ENCODE results near the gene TMEM63C. TPM values are rescaled to one million over a fixed set of nuclear protein-coding genes. Genes with fewer than 3 reads are reported as not detected.

TMEM63C gene
- total RNA-seq, 1 experiment from 2014 or later = 5.7 TPM

DNA sequence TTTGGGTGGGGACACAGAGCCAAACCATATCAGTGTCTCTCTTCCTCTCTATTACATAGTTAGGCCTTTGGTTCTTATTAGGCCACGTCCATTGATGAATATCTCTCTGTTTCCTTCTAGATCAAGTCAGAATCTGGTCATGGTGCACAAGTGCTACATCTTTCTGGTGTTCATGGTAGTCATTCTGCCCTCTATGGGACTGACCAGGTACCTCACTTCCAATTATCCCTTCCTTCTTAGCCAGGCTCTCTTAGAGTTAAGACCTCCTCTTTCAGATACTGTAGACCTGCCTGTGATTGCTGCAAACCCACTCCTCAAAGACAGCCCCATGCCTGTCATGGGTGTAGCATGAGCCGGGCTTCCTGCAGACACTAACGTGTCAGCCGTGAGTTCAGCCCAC, 64.2 kb downstream of the TMEM63C start:
- TF ChIP-seq, protein P1, sequence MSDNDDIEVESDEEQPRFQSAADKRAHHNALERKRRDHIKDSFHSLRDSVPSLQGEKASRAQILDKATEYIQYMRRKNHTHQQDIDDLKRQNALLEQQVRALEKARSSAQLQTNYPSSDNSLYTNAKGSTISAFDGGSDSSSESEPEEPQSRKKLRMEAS (IDR thresholded peaks at IDR 0.05) = no peak
- TF ChIP-seq ZBTB33 (IDR thresholded peaks at IDR 0.05; ENCODE audit: extremely low read depth, insufficient replicate concordance, low read length) (no peak), EZH2phosphoT487 (IDR thresholded peaks at IDR 0.05; ENCODE audit: borderline replicate concordance) (no peak), RAD21 (IDR thresholded peaks at IDR 0.05; ENCODE audit: low read depth) (peak; percentile 19; the same call in 1 of the 2 replicates), FOSL1 (IDR thresholded peaks at IDR 0.05; ENCODE audit: low read depth) (no peak), SIN3A (IDR thresholded peaks at IDR 0.05; ENCODE audit: low read depth) (no peak)
- TF ChIP-seq, protein P2, sequence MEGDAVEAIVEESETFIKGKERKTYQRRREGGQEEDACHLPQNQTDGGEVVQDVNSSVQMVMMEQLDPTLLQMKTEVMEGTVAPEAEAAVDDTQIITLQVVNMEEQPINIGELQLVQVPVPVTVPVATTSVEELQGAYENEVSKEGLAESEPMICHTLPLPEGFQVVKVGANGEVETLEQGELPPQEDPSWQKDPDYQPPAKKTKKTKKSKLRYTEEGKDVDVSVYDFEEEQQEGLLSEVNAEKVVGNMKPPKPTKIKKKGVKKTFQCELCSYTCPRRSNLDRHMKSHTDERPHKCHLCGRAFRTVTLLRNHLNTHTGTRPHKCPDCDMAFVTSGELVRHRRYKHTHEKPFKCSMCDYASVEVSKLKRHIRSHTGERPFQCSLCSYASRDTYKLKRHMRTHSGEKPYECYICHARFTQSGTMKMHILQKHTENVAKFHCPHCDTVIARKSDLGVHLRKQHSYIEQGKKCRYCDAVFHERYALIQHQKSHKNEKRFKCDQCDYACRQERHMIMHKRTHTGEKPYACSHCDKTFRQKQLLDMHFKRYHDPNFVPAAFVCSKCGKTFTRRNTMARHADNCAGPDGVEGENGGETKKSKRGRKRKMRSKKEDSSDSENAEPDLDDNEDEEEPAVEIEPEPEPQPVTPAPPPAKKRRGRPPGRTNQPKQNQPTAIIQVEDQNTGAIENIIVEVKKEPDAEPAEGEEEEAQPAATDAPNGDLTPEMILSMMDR (IDR thresholded peaks at IDR 0.05 in 2 of 3, conservative IDR thresholded peaks at IDR 0.05 in 1 of 3; ENCODE audit: borderline replicate concordance in 1 of 3, insufficient read depth in 1 of 3, low read depth in 2 of 3, low read length in 2 of 3) = peak in 2 of 3 experiments; percentile 33 to 40; a peak in 4 of 6 replicates
- no peaks in the 10 kb centered on the region for H3K27me3 ChIP-seq (ENCODE audit: insufficient read depth, low read length)
- no peaks in the 10 kb centered on the region for H3K4me1 ChIP-seq (ENCODE audit: control insufficient read depth in 1 of 2, insufficient read depth in 2 of 2, low read length in 2 of 2)
- no peaks in the 10 kb centered on the region for H3K36me3 ChIP-seq (ENCODE audit: control insufficient read depth in 1 of 2, insufficient read depth in 2 of 2, low read length in 2 of 2)
- intact Hi-C loops (cut with micrococcal nuclease) = no loop called here
- RAD21 ChIA-PET (ENCODE audit: low non-redundant PET in 1 of 2, low total read pairs in 2 of 2, uncharacterized antibody in 2 of 2, unreplicated experiment in 2 of 2) = no interaction called here
- POLR2A ChIA-PET = no interaction called here
- no peak overlapping the region for H3K4me3 ChIP-seq (replicated peaks in 1 of 2; ENCODE audit: low read depth in 1 of 2, low read length in 2 of 2)
- no peaks in the 10 kb centered on the region for H3K9me2 ChIP-seq (ENCODE audit: insufficient read depth)
- BruUV-seq (replicated peaks) = no TSS peak
- H4K20me1 ChIP-seq (ENCODE audit: insufficient read depth) = no peaks in the 10 kb centered on the region
- H3K9ac ChIP-seq (ENCODE audit: low read length) = no peak overlapping the region
- DNase-seq (ENCODE audit: low read depth, low spot score) (no peak), ATAC-seq (peak; percentile 63)
- H3K4me2 ChIP-seq (ENCODE audit: low read length) = no peak overlapping the region
- no peaks in the 10 kb centered on the region for H3K79me2 ChIP-seq (ENCODE audit: insufficient read depth, low read length)
- no peak overlapping the region for H2AFZ ChIP-seq (ENCODE audit: low read depth, low read length, poor library complexity, severe bottlenecking)
- CTCF ChIA-PET = interaction anchor here (1.4 kb wide), 1 partner anchor 94 kb away, joined by 7 read pairs; no protein-coding TSS in a partner anchor
- H3K27ac ChIP-seq (ENCODE audit: low read depth, low read length) = no peak overlapping the region
- no peaks in the 10 kb centered on the region for H3K9me3 ChIP-seq (ENCODE audit: control insufficient read depth in 1 of 2, insufficient read depth in 1 of 2, low read depth in 1 of 2, low read length in 2 of 2)

All from HCT116 (cell line).